CD8-positive, alpha-beta memory T cell (primary cell): ENCODE data around the gene PHF21A. TPM values are rescaled to one million over a fixed set of nuclear protein-coding genes. Genes with fewer than 3 reads are reported as not detected.

Experiments
- CTCF ChIA-PET: fragments of 350-600 bp; sonication (Branson Sonifier 250); formaldehyde crosslinking; loops from one replicate; lab custom pipeline; 2021; ENCODE audit warnings: antibody characterized with exemption; lab: Charles Lee
- POLR2A ChIA-PET: fragments of 350-600 bp; sonication (Branson Sonifier 250); formaldehyde crosslinking; loops from one replicate; lab custom pipeline; 2021; ENCODE audit warnings: antibody characterized with exemption; lab: Charles Lee
- DNase-seq, 5 donors: peaks; one replicate each; pipeline versions ENCODE4 v3.0.0 to v3.0.0-alpha.2; 2020 to 2022; ENCODE audit warnings: mixed read lengths in 1 of 5
- H3K27ac ChIP-seq: one replicate; pipeline ENCODE4 v1.7.0; 2013; ENCODE audit warnings: low read depth, mild to moderate bottlenecking, low read length, moderate library complexity
- H3K27me3 ChIP-seq: 2 replicates; pipeline ENCODE4 v1.7.0; 2013; ENCODE audit warnings: low read length, mild to moderate bottlenecking; ENCODE audit not compliant: insufficient read depth, poor library complexity, severe bottlenecking
- H3K36me3 ChIP-seq: 2 replicates; pipeline ENCODE4 v1.7.0; 2013; ENCODE audit warnings: mild to moderate bottlenecking, low read length, moderate library complexity; ENCODE audit not compliant: insufficient read depth
- H3K4me1 ChIP-seq: 2 replicates; pipeline ENCODE4 v1.7.0; 2013; ENCODE audit warnings: mild to moderate bottlenecking, low read length, moderate library complexity; ENCODE audit not compliant: insufficient read depth
- H3K4me3 ChIP-seq: 2 replicates; pipeline ENCODE4 v1.7.0; 2013; ENCODE audit warnings: mild to moderate bottlenecking, low read length
- H3K9me3 ChIP-seq: 2 replicates; pipeline ENCODE4 v1.7.0; 2013; ENCODE audit warnings: mild to moderate bottlenecking, low read length
- H3K27ac Mint-ChIP-seq, 8 donors: one replicate each; pipeline ENCODE4 v1.8.0; 2020 to 2021; ENCODE audit warnings: mixed read lengths in 8 of 8, mild to moderate bottlenecking in 6 of 8, inconsistent platforms in 3 of 8, moderate library complexity in 3 of 8
- H3K27me3 Mint-ChIP-seq, 2 donors: one replicate each; pipeline ENCODE4 v1.8.0; 2020 to 2021; ENCODE audit warnings: mixed read lengths in 2 of 2, mild to moderate bottlenecking in 1 of 2, moderate library complexity in 1 of 2
- H3K36me3 Mint-ChIP-seq, 3 donors: one replicate each; pipeline ENCODE4 v1.8.0; 2020 to 2021; ENCODE audit warnings: mixed read lengths in 3 of 3, inconsistent platforms in 1 of 3, mild to moderate bottlenecking in 1 of 3
- H3K4me1 Mint-ChIP-seq, 3 donors: one replicate each; pipeline ENCODE4 v1.8.0; 2020 to 2021; ENCODE audit warnings: mixed read lengths in 3 of 3, inconsistent platforms in 1 of 3, mild to moderate bottlenecking in 1 of 3
- H3K4me3 Mint-ChIP-seq, 7 donors: one replicate each; pipeline ENCODE4 v1.8.0; 2020 to 2021; ENCODE audit warnings: mixed read lengths in 7 of 7, mild to moderate bottlenecking in 6 of 7, moderate library complexity in 4 of 7, inconsistent platforms in 2 of 7
- H3K9me3 Mint-ChIP-seq, 5 donors: one replicate each; pipeline ENCODE4 v1.8.0; 2020 to 2022; ENCODE audit warnings: mixed read lengths in 5 of 5, mild to moderate bottlenecking in 3 of 5, moderate library complexity in 2 of 5, inconsistent platforms in 1 of 5
- polyA plus RNA-seq: library from polyadenylated mRNA; unstranded; fragments of 300-500 nt; fragmentation: Illumina TruSeq; gene quantifications from one replicate; pipeline ENCODE4 v1.2.3, GENCODE V29; 2021
- total RNA-seq, 2 experiments: library from RNA; stranded (reverse); gene quantifications; one replicate each; pipeline ENCODE4 v1.2.3, GENCODE V29; 2021

Gene PHF21A
- total and polyA plus RNA-seq, 3 experiments from 2014 or later = 14.1 to 33.5 (median 30.5) TPM

DNA sequence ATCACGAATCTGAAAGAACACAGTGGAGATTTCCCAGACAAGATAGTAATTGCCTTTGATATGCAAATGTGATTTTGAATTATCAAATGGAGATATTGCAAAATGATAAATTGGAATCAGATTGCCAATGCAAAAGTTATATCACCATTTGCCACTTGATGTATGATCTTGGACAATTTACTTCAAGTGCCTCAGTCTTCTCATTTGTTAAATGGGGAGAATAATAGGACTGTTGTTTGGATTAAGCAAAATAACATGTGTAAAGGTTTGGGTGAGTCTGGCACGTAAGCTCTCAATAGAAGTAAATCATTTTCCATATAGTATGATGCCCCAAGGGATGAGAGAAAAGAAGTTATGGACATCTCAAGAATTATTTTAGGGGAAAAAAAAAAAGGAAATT lies 7.9 kb upstream of the PHF21A start:
- H3K27me3 Mint-ChIP-seq = no peaks in the 10 kb centered on the region
- peaks cover 13% of the 10 kb centered on the region in 3 donors for H3K4me1 Mint-ChIP-seq

DNA sequence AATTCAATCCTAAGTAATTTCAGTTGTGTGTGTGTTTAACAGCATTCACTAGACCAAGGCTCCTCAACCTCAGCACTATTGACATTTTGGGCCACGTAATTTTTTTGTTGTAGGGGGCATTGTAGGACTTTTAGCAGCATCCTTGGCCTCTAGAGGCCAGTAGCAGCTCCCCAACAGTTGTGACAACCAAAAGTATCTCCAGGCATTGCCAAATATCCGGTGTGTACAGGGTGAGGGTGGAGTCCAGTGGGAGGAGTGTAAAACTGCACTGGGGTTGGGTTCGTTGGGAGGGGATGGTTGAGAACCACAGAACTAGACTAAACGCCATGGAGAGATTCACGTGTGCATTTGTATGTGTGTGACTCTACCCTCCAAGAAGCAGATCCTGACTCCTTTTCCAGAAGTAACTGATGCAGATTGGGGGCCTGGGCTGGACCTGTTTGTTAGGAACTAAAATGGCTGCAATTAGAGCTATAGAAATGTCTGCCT lies 5.9 kb upstream of the PHF21A start:
- Histone ChIP-seq H3K36me3 (no peaks in the 10 kb centered on the region), H3K27me3 (no peaks in the 10 kb centered on the region), H3K27ac (no peak overlapping the region), H3K4me3 (no peak overlapping the region), H3K4me1 (peaks cover 6% of the 10 kb centered on the region), H3K9me3 (no peaks in the 10 kb centered on the region)
- DNase-seq = peak; percentile 26 to 78 (median 51)
- Mint-ChIP-seq H3K4me1 (peaks cover 15 to 18% (median 17%) of the 10 kb centered on the region in 3 donors), H3K36me3 (peaks cover 0 to 1% (median 0%) of the 10 kb centered on the region in 3 donors), H3K27ac (peak overlapping the region in 7 of 8 donors; percentile 23 to 80 (median 44)), H3K4me3 (peak overlapping the region in 6 of 7 donors; percentile 10 to 52 (median 32)), H3K9me3 (no peaks in the 10 kb centered on the region), H3K27me3 (no peaks in the 10 kb centered on the region)
- POLR2A ChIA-PET = interaction anchor here (0.6 kb wide), 1 partner anchor 442 kb away, joined by 3 read pairs; no protein-coding TSS in a partner anchor
- CTCF ChIA-PET = interaction anchor here (0.7 to 1.3 kb wide), 6 partner anchors 8 to 24 kb away, joined by 3 to 4 read pairs (median 4); no protein-coding TSS in a partner anchor

More for the DNA sequence above, 7.9 kb upstream of the PHF21A start:
- no peaks in the 10 kb centered on the region for H3K9me3 Mint-ChIP-seq
- H3K36me3 Mint-ChIP-seq = peaks cover 0 to 1% (median 0%) of the 10 kb centered on the region in 3 donors
- Histone ChIP-seq H3K4me3 (no peak overlapping the region), H3K27ac (no peak overlapping the region), H3K9me3 (no peaks in the 10 kb centered on the region), H3K36me3 (no peaks in the 10 kb centered on the region), H3K4me1 (peaks cover 6% of the 10 kb centered on the region), H3K27me3 (no peaks in the 10 kb centered on the region)
- CTCF ChIA-PET = no interaction called here
- no peak for DNase-seq
- POLR2A ChIA-PET = interaction anchor here (0.7 kb wide), 1 partner anchor 62 kb away, joined by 4 read pairs; no protein-coding TSS in a partner anchor
- no peak overlapping the region for H3K27ac Mint-ChIP-seq
- no peak overlapping the region for H3K4me3 Mint-ChIP-seq

DNA sequence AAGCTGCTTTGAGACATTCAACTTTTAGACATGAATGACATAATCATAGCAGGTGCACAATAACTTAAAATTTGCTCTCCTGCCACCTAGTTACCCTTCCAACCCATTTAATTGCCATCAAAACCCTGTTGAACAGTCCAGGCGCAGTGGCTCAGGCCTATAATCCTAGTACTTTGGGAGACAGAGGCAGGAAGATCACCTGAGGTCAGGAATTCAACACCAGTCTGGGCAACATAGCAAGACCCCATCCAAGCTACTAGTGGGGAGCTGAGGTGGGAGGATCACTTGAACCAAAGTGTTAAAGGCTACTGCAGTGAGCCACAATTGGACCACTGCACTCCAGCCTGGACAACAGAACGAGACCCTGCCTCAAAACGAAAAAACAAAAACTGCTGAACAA lies 4.0 kb upstream of the PHF21A start:
- Mint-ChIP-seq H3K9me3 (no peaks in the 10 kb centered on the region), H3K27ac (peak overlapping the region in 1 of 8 donors; percentile 21), H3K4me3 (no peak overlapping the region), H3K27me3 (peaks cover 0 to 3% of the 10 kb centered on the region in 2 donors), H3K4me1 (peaks cover 15 to 19% (median 17%) of the 10 kb centered on the region in 3 donors), H3K36me3 (peaks cover 0 to 7% (median 0%) of the 10 kb centered on the region in 3 donors)
- POLR2A ChIA-PET = no interaction called here
- Histone ChIP-seq H3K27me3 (no peaks in the 10 kb centered on the region), H3K36me3 (no peaks in the 10 kb centered on the region), H3K4me3 (no peak overlapping the region), H3K27ac (no peak overlapping the region), H3K9me3 (no peaks in the 10 kb centered on the region), H3K4me1 (peaks cover 6% of the 10 kb centered on the region)
- CTCF ChIA-PET = interaction anchor here (1.0 kb wide), 1 partner anchor 161 kb away, joined by 3 read pairs; no protein-coding TSS in a partner anchor
- no peak for DNase-seq

DNA sequence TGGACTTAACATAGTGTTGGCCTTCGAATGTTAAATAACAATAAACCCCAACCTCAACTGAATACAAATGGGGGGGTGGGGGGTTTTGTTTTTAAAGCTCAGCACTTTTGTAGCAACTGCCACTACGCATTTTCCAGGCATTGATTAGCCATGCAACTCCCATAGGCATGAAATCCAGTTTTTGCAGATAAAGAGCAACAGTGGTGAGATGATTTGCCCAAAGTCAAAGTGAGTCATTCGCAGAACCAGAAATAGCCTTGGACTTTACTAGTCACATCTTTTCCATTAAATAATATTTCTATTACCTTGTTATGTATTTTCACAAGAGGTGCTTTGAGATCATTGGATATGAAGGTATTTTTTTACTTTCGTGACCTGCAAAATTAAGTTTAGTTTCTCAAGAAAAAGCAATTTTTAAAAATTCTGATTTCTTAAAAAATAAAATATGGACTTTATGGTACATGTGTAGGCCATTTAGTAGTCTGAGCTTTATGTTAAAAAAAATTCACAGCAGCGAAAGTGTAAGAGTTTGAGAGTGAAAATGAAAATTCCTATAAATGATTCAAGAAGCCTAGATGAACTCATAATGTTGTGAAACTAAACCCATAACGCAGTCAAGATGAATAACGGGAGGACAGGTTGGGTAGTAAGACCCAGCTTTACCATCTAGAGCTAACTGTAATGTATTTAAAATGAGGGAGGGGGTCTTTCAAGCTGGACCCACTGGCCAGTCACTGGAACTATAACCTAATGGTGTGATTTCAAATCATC lies 1.9 kb upstream of the PHF21A start:
- peaks cover 0 to 15% (median 0%) of the 10 kb centered on the region in 3 donors for H3K36me3 Mint-ChIP-seq
- peak overlapping the region in 6 of 7 donors; percentile 23 to 92 (median 44) for H3K4me3 Mint-ChIP-seq
- H3K27ac Mint-ChIP-seq = no peak overlapping the region
- DNase-seq = no peak
- H3K36me3 ChIP-seq = no peaks in the 10 kb centered on the region
- POLR2A ChIA-PET = interaction anchor here (0.6 to 1.1 kb wide), 3 partner anchors 14 to 205 kb away, joined by 3 to 4 read pairs (median 3); partner anchors contain the start of gene PEX16
- H3K27me3 Mint-ChIP-seq = peaks cover 0 to 10% of the 10 kb centered on the region in 2 donors
- H3K9me3 Mint-ChIP-seq = no peaks in the 10 kb centered on the region
- H3K4me1 Mint-ChIP-seq = peaks cover 30 to 33% (median 31%) of the 10 kb centered on the region in 3 donors
- H3K4me1 ChIP-seq = peaks cover 16% of the 10 kb centered on the region
- H3K27me3 ChIP-seq = no peaks in the 10 kb centered on the region
- no peaks in the 10 kb centered on the region for H3K9me3 ChIP-seq
- CTCF ChIA-PET = no interaction called here
- no peak overlapping the region for H3K27ac ChIP-seq
- H3K4me3 ChIP-seq = no peak overlapping the region

DNA sequence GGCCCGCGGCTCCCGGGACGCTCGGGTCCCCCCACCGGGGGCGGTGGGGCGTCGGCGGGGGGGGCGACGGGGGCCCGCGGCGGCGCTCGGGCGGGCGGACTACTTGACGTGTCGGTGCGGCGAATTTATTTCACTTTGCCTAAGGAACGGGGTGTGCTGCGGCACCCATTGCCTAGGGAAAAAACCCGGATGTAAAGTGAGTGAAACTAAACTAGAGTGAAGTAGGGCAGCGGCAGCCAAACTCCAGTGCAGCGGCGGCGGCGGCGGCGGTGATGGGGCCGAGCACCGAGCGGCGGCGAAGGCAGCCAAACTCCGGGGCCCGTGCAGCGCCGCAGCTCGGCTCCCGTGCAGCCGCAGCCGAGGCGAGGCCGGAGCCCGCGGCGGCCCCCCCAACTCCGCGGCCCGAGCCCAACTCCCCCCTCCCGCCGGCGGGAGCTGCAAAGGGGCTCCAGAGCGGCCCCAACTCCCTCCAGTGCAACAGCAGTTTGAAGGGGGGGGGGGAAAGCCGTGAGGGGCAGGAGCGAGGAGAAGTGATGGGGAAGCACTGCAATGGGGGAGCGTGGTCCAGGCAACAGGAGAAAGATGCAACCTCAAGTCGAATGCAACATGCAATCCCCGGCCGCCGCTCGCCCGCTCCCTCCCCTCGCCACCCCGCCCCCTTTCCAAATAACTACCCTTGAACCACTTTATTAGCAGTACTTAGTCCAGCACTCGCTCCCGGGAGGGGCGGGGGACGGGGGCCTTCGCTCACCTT lies 647 bp upstream of the PHF21A start:
- Histone ChIP-seq H3K36me3 (no peaks in the 10 kb centered on the region), H3K9me3 (no peaks in the 10 kb centered on the region), H3K27me3 (no peaks in the 10 kb centered on the region), H3K27ac (peak overlapping the region; percentile 40), H3K4me1 (peaks cover 21% of the 10 kb centered on the region), H3K4me3 (peak overlapping the region; percentile 52)
- Mint-ChIP-seq H3K4me3 (peak overlapping the region; percentile 85 to 98 (median 92)), H3K27ac (peak overlapping the region; percentile 75 to 98 (median 92)), H3K27me3 (peaks cover 0 to 10% of the 10 kb centered on the region in 2 donors), H3K9me3 (no peaks in the 10 kb centered on the region), H3K36me3 (peaks cover 0 to 15% (median 0%) of the 10 kb centered on the region in 3 donors), H3K4me1 (peaks cover 34 to 38% (median 34%) of the 10 kb centered on the region in 3 donors)
- CTCF ChIA-PET = no interaction called here
- POLR2A ChIA-PET = interaction anchor here (0.6 to 1.1 kb wide), 5 partner anchors 9 to 204 kb away, joined by 3 to 11 read pairs (median 4); partner anchors contain the start of gene PEX16
- DNase-seq = peak; percentile 61 to 83 (median 77)

DNA sequence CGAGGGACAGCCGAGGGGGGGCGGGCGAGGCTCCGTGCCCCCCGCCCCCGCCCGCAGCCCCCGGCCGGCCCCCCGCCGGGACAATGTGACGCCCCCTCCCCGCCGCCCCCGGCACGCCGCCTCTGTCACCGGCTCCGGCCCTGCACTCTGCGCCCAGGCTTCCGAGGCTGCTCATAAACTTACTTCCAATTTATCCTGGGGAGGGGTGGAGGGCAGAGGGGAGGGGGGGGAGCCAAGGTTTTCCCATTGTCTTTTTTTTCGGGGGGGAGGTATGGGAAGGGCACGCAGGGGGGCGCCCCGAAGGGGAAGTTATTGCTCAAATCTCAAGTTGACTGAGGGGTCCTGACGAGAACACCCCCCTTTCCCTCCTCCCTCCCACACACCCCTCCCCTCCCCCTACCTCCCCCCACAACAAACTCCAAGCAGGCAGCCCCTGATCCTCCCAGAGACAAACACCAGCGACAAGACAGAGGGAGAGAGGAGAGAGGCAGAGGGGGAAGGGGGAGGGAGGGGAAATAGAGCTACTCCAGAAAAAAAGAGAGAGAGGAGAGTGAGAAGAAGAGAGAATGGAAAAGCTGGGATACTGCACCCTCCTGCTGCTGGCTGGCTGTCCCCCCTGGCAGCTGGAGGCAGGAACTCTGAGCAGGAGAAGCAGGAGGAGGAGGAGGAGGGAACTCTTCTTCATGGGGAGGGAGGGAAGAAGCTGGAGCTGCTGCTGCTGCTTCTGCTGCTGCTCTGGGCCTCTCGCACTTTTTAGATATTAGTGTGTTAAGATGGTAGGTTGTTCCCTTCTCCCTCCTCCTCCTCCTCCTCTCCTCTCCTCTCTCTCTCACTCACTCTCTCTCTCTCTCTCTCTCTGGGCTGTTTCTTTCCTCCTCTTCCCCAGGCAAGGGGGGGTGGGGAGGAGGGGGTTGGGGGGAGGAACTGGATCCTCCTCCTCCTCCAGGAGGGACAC lies 631 bp downstream of the PHF21A start:
- CTCF ChIA-PET = no interaction called here
- H3K4me1 Mint-ChIP-seq = peaks cover 39 to 45% (median 43%) of the 10 kb centered on the region in 3 donors
- H3K4me3 ChIP-seq = peak overlapping the region; percentile 81

More for the DNA sequence above, 631 bp downstream of the PHF21A start:
- Histone ChIP-seq H3K27me3 (no peaks in the 10 kb centered on the region), H3K4me1 (peaks cover 29% of the 10 kb centered on the region), H3K36me3 (no peaks in the 10 kb centered on the region), H3K9me3 (no peaks in the 10 kb centered on the region), H3K27ac (peak overlapping the region; percentile 73)
- Mint-ChIP-seq H3K4me3 (peak overlapping the region; percentile 91 to 98 (median 93)), H3K27ac (peak overlapping the region; percentile 91 to 98 (median 94)), H3K36me3 (peaks cover 0 to 15% (median 0%) of the 10 kb centered on the region in 3 donors), H3K9me3 (no peaks in the 10 kb centered on the region), H3K27me3 (peaks cover 0 to 10% of the 10 kb centered on the region in 2 donors)
- POLR2A ChIA-PET = interaction anchor here (0.6 to 1.2 kb wide), 3 partner anchors 14 to 25 kb away, joined by 3 read pairs; no protein-coding TSS in a partner anchor
- DNase-seq = peak in 4 of 5 donors; percentile 6 to 52 (median 20)
